ENCODE measurements around the gene ZNF804A.
"Not testable (repeated sequence)": the region's sequence is repeated elsewhere in the genome, so short reads cannot be mapped to it uniquely, and the experiment has no call there.

The ZNF804A gene

DNA sequence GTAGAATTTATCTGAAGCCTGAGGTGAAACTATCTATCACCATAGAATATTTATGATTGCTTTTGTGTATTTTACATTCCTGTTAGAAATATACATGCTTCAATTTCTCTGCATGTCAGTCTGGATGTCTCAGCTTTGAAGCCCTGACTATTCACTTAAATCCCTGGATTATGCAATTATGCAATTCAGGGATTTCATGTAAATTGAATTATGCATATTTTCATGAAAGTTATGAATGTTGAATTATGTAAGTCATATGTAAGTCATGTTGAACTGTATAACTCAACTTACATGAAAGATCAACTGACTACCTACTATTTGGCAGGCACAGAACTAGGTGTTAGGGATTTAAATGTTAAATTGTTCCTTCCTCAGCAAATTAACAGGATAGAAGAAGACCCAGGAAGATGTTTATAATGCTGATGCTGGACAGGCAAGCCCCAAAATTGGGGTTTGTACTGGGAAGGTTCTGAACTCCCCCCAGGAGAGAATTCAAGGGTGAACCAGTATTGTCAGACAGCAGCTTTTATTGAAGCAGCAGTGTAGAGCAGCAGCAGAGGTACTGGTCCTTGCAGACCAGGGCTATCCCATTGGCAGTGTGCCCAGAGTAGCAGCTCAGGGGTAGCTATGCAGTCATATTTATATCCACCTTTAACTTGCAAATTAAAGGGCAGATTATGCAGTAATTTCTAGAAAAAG is 236.5 kb downstream of the ZNF804A start:
- peak; percentile 11 for DNase-seq

GRCh38 chr2:184835398-184835715 is 237.0 kb downstream of the ZNF804A start:
- DNase-seq, result no peak

DNA sequence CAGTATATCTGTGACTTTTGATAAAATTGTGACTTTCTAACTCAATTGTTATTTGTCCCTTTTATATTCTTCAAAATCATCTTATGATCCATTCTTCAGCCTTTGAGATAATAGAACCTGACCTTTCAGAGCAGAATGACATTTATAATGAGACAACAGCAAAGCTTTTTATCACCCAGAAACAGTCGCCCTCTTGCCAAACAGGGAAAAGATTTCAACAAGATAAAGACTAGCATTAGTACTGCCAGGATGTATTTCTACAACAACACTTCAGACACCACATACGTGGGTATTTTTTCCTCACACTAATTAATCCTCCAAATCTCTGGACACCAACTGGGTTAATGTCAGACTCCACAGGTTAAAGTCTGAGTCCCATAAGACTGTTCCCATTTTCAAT is 249.0 kb downstream of the ZNF804A start:
- no peak for DNase-seq

GRCh38 chr2:184849516-184849915 is 251.2 kb downstream of the ZNF804A start:
- DNase-seq, result no peak

DNA sequence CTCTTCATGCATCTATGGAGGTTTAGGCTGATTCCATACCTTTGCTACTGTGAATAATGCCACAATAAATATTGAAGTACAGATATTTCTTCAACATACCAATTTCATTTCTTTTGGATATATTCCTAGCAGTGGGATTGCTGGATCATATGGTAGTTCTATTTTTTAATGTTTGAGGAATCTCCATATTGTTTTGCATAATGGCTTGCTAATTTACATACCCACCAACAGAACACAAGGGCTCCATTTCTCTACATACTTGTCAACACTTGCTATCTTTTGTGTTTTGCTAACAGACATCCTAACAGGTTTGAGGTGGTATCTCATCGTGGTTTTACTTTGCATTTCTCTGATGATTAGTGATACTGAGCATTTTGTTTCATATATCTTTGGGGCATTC is 253.2 kb downstream of the ZNF804A start:
- no peak for DNase-seq

- DNase-seq, result no peak
Measured at GRCh38 chr2:184859187-184859586, 260.9 kb downstream of the ZNF804A start.

GRCh38 chr2:184860744-184861143 is 262.4 kb downstream of the ZNF804A start:
- no peak for DNase-seq

DNA sequence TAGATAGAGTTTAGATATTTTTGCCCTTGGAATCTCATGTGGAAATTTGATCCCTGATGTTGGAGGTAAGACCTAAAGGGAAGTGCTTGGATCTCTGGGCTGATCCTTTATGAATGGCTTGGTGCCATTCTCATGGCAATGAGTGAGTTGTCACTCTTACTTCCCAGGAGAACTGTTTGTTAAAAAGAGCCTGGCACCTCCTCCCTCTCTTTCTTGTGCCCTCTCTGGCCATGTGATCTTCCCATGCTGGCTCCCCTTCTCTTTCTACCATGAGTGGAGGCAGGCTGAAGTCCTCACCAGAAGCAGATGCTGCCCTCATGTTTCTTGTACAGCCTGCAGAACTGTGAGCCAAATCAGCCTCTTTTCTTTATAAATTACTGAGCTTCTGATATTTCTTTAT is 276.9 kb downstream of the ZNF804A start:
- DNase-seq, result no peak

- DNase-seq, result no peak
Measured at GRCh38 chr2:184875911-184876310, 277.6 kb downstream of the ZNF804A start.

- no peak for DNase-seq
Measured at GRCh38 chr2:184877909-184878308, 279.6 kb downstream of the ZNF804A start.

DNA sequence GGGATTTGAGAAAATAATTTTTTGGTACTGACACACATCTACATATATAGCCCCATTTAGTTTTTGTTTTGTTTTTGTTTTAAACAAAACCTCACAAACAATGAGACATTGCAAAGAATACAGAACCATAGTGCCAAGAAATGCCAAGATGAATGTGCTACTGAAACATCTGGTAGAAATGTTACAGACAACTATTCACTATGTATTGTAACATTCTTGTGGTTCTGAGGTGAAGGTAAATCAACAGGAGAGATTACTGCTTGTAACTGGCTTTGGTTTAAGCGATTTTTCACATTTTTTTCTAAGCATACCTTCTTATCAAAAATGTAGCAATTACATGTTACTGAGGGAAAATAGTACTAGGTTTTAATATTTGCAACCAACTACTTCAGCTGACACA is 281.3 kb downstream of the ZNF804A start:
- no peak for DNase-seq

GRCh38 chr2:184886585-184886984 is 288.3 kb downstream of the ZNF804A start:
- not testable (repeated sequence) for DNase-seq

DNA sequence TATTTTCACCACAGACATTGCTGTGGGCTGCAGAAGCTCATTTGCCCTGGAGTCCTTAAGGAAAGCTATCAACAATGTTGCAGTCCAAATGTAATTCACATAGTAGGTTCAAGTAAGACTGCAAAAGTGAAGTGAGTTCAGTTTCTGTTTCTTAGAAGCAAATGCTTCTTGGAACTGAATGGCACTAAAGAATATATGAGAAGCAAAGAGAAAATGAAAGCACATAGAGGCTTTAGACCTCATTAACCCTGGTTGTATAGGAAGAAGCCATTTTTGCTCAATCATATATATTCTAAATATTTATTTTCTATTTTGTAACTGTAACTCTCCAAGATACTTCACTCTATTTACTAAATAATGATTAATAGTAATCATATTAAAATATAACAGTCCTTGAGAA is 292.0 kb downstream of the ZNF804A start:
- no peak for DNase-seq

DNA sequence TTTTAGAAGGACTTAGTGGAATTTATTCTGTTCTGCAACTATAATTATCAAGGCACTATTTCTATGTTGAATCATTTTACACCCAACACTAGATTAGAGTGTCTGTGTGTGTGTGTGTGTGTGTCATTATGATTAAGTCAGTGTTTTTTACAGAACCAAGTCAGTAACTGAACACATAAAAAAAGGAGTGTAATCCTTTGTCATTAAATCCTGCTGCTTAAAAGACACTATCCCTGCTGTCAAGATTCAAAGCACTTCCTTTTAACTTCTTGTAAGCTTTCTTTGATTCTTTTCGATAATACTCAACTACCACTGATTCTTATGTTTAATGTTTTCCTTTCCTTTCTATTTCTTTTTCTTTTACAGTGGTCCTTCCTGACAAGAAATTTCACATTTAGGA is 306.7 kb downstream of the ZNF804A start:
- no peak for DNase-seq

GRCh38 chr2:184906160-184906559 is 307.8 kb downstream of the ZNF804A start:
- no peak for DNase-seq

GRCh38 chr2:184906709-184907108 is 308.4 kb downstream of the ZNF804A start:
- DNase-seq, result no peak

DNA sequence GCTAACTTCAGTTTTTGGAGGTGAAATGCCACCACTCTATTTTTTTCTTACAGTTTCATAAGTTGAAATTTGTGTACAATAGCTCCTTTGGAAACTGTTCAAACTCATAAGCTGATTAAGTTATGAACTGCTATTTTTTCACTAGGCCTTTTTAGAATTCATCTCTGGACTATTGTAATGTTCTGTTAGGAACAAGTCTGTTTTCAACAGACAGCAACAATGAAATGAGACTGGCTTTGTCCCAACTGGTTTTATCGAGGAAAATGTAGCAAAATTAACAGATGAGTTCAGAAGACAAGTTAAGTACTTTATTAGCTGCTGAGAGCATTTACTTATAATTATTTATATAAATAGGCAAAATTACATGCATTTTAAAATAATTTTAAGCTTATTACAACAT is 310.6 kb downstream of the ZNF804A start:
- DNase-seq, result no peak

DNA sequence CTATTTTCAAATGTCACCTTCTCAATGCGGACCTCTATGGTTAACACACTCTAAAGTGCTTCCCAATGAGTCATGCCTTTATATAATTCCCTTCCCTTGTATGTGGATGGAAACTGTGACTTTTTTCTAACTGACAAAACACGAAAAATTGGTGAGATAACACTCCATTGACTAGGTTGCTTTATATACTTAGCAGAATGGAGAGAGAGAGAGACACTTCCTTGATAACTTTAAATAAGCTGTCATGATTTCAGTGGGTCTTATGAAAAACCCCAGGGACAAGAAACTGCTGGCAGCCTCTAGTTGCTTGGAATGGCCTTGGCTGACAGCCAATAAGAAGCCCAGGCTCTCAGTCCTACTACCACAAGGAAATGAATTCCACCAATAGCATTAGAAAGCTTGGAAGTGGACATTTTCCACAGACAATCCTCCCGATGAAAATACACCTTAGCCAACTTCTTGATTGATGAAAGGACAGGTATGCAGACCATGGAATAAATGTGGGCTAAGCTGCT is 322.2 kb downstream of the ZNF804A start:
- no peak for DNase-seq

DNA sequence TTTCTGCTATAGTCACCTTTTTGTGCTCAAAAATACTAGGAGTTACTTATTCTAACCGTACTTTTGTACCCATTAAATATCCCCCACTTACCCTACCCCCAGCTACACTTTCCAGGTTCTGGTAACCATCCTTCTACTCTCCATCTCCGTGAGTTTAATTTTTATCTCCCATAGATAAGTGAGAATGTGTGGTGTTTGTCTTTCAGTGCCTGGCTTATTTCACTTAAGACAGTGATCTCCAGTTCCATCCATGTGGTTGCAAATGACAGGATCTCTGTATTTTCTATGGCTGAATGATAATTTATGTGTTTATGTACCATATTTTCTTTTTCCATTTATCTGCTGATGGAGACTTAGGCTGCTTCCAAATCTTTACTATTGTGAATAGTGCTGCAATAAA is 323.3 kb downstream of the ZNF804A start:
- no peak for DNase-seq

- no peak for DNase-seq
Measured at GRCh38 chr2:184923751-184924150, 325.4 kb downstream of the ZNF804A start.

DNA sequence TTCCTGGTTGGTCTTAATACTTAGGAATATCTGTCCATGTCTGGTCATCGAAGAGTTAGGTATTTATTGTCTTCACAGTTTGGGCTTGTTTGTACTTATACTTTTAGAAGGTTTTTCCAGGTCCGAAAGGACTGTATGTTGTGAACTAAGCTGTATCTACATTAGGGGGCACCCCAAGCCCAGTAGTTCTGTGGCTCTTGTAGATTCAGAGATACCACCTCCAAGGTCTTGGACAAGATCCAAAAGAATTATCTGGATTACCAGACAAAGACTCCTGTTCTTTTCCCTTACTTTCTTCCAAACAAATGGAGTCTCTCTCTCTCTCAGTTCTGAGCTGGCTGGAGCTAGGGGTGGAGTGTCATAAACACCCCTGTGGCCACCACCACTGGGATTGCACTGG is 328.7 kb downstream of the ZNF804A start:
- no peak for DNase-seq

GRCh38 chr2:184936761-184937160 is 338.4 kb downstream of the ZNF804A start:
- DNase-seq, result no peak

DNA sequence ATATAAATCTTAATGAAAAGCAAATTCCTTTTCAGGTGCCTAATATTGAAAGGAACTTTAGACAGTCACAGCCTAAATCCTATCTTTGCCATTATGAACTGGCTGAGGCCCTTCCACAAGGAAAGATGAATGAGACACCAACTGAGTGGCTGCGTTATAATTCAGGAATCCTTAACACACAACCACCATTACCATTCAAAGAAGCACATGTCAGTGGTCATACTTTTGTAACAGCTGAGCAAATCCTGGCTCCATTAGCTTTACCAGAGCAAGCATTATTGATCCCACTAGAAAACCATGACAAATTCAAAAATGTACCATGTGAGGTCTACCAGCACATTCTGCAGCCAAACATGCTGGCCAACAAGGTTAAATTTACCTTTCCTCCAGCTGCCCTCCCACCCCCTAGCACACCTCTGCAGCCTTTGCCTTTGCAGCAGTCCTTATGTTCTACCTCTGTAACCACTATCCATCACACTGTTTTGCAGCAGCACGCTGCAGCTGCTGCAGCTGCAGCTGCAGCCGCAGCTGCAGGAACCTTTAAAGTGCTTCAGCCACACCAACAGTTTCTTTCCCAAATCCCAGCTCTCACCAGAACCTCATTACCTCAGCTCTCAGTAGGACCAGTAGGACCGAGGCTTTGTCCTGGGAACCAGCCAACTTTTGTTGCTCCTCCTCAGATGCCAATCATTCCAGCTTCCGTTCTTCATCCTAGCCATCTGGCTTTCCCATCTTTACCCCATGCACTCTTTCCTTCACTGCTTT is 340.1 kb downstream of the ZNF804A start:
- no peak for DNase-seq

GRCh38 chr2:184945326-184945725 is 347.0 kb downstream of the ZNF804A start:
- DNase-seq, result no peak

DNA sequence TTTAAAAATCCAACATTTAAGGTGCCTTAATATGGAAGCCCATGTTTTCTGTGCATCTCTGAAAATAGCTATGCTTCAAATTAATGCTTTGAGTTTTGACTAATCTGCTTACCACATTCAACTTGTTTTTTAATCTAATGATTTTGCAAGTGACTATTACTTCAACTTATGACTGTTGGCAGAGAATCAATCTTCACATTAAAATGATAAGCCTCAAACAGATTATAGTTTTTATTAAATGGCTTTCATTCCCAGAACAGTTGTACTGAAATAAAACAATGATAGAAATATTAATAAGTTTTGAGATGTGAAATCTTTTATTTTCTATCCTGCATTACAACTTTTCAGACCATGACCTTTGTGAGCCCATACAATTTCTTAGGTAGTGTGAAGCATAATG is 347.5 kb downstream of the ZNF804A start:
- no peak for DNase-seq

Data from NCI-H1105 treated with DMSO at 0.1 percent for 48 hours (cell line).